ENCODE results near the gene GPR151.

DNA sequence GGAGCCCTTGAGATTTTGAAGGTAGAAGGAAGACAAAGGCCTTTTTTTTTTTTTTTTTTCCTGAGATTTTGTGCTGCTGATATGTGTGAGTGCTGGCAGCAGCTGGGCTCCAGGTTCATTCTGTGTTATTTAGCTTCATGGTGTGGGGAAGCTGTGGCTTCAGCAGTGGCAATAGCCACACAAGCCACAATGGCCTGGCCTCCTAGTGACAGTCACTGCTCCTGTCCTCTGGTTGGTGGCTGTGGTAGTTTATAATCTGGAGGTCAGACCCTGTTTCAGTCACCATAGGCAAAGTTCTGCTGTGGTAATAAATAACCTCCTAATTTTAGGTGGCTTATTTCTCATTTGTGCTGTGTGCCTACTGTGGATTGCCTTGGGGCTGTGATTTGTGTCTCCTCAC, 28.2 kb upstream of the GPR151 start:
- no peak for TF ChIP-seq EZH2 (IDR thresholded peaks at IDR 0.05; ENCODE audit: insufficient read depth, low read length)
- TF ChIP-seq, protein P1, sequence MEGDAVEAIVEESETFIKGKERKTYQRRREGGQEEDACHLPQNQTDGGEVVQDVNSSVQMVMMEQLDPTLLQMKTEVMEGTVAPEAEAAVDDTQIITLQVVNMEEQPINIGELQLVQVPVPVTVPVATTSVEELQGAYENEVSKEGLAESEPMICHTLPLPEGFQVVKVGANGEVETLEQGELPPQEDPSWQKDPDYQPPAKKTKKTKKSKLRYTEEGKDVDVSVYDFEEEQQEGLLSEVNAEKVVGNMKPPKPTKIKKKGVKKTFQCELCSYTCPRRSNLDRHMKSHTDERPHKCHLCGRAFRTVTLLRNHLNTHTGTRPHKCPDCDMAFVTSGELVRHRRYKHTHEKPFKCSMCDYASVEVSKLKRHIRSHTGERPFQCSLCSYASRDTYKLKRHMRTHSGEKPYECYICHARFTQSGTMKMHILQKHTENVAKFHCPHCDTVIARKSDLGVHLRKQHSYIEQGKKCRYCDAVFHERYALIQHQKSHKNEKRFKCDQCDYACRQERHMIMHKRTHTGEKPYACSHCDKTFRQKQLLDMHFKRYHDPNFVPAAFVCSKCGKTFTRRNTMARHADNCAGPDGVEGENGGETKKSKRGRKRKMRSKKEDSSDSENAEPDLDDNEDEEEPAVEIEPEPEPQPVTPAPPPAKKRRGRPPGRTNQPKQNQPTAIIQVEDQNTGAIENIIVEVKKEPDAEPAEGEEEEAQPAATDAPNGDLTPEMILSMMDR (IDR thresholded peaks at IDR 0.05; ENCODE audit: insufficient read depth, low read depth, low read length) = no peak

Data from astrocyte (in vitro differentiated cells and primary cell).